Karpas-422 (cell line): ENCODE measurements around the gene ZNF816. TPM values are rescaled to one million over a fixed set of nuclear protein-coding genes. Genes with fewer than 3 reads are reported as not detected.

Source experiments
- DNase-seq: peaks from one replicate; pipeline ENCODE4 v3.0.0-alpha.2; 2015
- H2AFZ ChIP-seq: fragments of 200-600 bp; sonication (generic); 2 replicates; pipeline ENCODE4 v1.6.1; 2014; ENCODE audit warnings: antibody characterized with exemption, low read length, mixed read lengths
- H3K27ac ChIP-seq: fragments of 200-600 bp; sonication (generic); 2 replicates; pipeline ENCODE4 v1.5.1; 2014; ENCODE audit warnings: mild to moderate bottlenecking, low read length, moderate library complexity
- H3K27me3 ChIP-seq: fragments of 200-600 bp; sonication (generic); 2 replicates; pipeline ENCODE4 v1.6.1; 2014; ENCODE audit warnings: low read length, mixed read lengths
- H3K36me3 ChIP-seq: fragments of 200-600 bp; sonication (generic); 2 replicates; pipeline ENCODE4 v1.6.1; 2014; ENCODE audit warnings: low read length, mixed read lengths; ENCODE audit not compliant: insufficient read depth
- H3K4me1 ChIP-seq: fragments of 200-600 bp; sonication (generic); 2 replicates; pipeline ENCODE4 v1.6.1; 2014; ENCODE audit warnings: mild to moderate bottlenecking, low read length, mixed read lengths
- H3K4me2 ChIP-seq: fragments of 200-600 bp; sonication (generic); 2 replicates; pipeline ENCODE4 v1.6.1; 2014; ENCODE audit warnings: low read length, low read depth, mild to moderate bottlenecking; ENCODE audit not compliant: poor library complexity, severe bottlenecking
- H3K4me3 ChIP-seq: fragments of 200-600 bp; sonication (generic); 2 replicates; pipeline ENCODE4 v1.5.1; 2014; ENCODE audit warnings: mild to moderate bottlenecking, antibody characterized with exemption, low read length, mixed read lengths
- H3K79me2 ChIP-seq: fragments of 200-600 bp; sonication (generic); 2 replicates; pipeline ENCODE4 v1.6.1; 2014; ENCODE audit warnings: mild to moderate bottlenecking, low read length, mixed read lengths
- H3K9ac ChIP-seq: fragments of 200-600 bp; sonication (generic); 2 replicates; pipeline ENCODE4 v1.6.0; 2014; ENCODE audit warnings: low read length
- H3K9me2 ChIP-seq: fragments of 200-600 bp; sonication (generic), shearing (Covaris generic); replicated peaks from 2 replicates; pipeline ENCODE4 v1.6.0; 2014; ENCODE audit warnings: mild to moderate bottlenecking, low read length, moderate library complexity; ENCODE audit not compliant: insufficient read depth
- H3K9me3 ChIP-seq: fragments of 300-700, 200-600 bp; sonication (generic); 2 replicates; pipeline ENCODE4 v1.6.1; 2014; ENCODE audit warnings: low read length, mixed read lengths
- H4K20me1 ChIP-seq: fragments of 200-600 bp; sonication (generic); 2 replicates; pipeline ENCODE4 v1.6.1; 2014; ENCODE audit warnings: mild to moderate bottlenecking, antibody characterized with exemption, low read length, low read depth; ENCODE audit not compliant: insufficient read depth
- total RNA-seq: library from RNA; depleted of rRNA; stranded (reverse); fragments of >200 nt; shearing (Covaris generic); gene quantifications from 2 replicates; pipeline ENCODE4 v1.2.3, GENCODE V29; 2014; ENCODE audit warnings: low replicate concordance; rRNA removed

The ZNF816 gene
- 15.2 and 20.0 TPM in 2 replicates for total RNA-seq

DNA sequence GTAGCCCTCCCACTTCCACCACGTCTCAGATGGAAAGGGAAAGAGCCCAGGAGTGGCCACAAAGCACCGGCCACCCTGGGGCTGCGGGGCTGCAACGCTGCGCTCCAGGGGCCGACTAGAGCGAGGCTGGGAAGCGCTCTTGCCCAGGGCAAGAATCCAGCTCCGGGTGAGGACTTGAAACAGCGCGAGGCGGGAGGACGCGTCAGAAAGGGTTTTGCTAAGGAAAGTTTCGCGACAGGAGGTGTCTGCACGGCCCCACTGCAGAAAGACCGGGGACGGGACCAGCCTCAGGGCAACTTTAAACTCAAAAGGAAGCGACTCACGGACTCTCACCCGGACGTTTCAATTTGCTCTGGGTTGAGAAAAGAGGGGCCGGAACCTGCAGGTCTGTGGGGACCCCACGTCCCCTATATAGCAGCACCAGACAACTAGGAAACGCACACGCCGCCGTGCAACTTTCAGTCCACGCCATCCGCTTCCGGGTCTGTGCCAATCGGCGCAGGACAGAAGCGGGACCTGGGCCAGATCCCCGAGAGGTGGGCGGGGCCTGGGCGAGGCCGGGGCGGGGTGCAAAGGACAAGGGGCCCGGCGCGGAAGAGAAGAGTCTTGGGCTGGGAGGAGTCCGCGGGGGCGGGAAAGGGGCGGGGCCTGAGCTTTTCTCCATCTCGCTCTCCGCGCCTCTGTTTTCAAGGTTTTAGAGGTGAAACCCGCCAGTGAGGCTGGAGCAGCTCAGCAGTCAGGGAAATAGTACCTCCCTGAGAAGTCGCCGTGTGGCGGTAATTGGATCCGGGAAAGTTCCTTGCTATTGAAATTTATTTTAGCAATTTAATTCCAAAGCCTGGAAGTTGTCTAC lies at the start of gene ZNF816:
TSS of gene ZNF816 (minus strand) at position 488 of the 853 bp plus-strand sequence. CDS start 6,792 bp downstream, outside the sequence.
- Histone ChIP-seq H3K79me2 (peaks cover 50% of the 10 kb centered on the region), H3K4me3 (peak within 1 kb of the TSS; percentile 88), H3K4me1 (peaks cover 17% of the 10 kb centered on the region), H3K27me3 (0 out of 2 replicates have a peak, but pooled peaks cover under 1% of the 10 kb centered on the region), H4K20me1 (no peaks in the 10 kb centered on the region), H3K9me3 (peaks cover 31% of the 10 kb centered on the region), H3K4me2 (peak within 1 kb of the TSS; percentile 88), H2AFZ (peak within 1 kb of the TSS; percentile 86), H3K9ac (peak within 1 kb of the TSS; percentile 88), H3K36me3 (peaks cover 36% of the 10 kb centered on the region), H3K9me2 (no peaks in the 10 kb centered on the region), H3K27ac (peak within 1 kb of the TSS; percentile 34; the same call in 1 of the 2 replicates)
- DNase-seq = peak; percentile 100

DNA sequence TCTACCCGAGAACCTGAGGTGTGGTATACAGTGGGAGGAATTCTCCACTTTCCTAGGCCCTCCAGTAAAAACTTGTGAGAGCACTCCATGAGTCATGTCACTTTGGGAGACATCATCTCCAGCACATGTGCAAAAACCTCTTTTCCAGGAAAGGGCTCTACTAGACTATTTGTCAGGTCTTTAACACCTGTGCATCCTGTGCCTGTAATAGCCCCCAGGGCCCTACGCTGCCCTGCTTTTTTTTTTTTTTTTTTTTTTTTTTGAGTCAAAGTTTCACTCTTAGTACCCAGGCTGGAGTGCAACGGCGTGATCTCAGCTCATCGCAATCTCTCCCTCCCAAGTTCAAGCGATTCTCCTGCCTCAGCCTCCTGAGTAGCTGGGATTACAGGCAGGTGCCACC lies 49.3 kb upstream of the ZNF816 start:
- Histone ChIP-seq H3K9me2 (no peaks in the 10 kb centered on the region), H2AFZ (no peak overlapping the region), H3K27ac (no peak overlapping the region), H3K36me3 (no peaks in the 10 kb centered on the region), H3K4me2 (no peak overlapping the region), H3K4me3 (no peak overlapping the region), H3K9me3 (no peaks in the 10 kb centered on the region), H3K79me2 (no peaks in the 10 kb centered on the region), H3K9ac (no peak overlapping the region), H3K27me3 (no peaks in the 10 kb centered on the region), H4K20me1 (no peaks in the 10 kb centered on the region), H3K4me1 (peaks cover 15% of the 10 kb centered on the region)
- DNase-seq = no peak

DNA sequence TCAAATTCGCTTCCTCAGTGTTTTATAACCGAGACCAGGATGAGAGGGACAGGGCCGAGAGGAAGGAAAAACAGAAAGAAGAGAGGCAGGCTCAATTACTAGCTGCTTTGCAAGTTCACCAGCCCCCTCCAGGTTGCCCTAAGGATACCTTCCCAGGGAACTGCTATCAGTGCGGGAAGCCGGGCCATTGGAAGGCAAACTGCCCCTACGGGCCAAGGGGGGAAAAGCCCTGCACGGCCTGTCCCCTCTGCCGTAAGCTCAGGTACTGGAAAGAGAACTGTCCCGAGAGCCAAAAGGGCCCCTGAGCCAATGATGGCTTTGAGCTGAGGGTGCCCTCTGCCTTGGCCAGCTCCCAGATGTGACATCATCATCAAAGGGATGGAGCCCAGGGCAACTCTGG lies 47.8 kb upstream of the ZNF816 start:
- H2AFZ ChIP-seq = no peak overlapping the region
- no peaks in the 10 kb centered on the region for H3K27me3 ChIP-seq

DNA sequence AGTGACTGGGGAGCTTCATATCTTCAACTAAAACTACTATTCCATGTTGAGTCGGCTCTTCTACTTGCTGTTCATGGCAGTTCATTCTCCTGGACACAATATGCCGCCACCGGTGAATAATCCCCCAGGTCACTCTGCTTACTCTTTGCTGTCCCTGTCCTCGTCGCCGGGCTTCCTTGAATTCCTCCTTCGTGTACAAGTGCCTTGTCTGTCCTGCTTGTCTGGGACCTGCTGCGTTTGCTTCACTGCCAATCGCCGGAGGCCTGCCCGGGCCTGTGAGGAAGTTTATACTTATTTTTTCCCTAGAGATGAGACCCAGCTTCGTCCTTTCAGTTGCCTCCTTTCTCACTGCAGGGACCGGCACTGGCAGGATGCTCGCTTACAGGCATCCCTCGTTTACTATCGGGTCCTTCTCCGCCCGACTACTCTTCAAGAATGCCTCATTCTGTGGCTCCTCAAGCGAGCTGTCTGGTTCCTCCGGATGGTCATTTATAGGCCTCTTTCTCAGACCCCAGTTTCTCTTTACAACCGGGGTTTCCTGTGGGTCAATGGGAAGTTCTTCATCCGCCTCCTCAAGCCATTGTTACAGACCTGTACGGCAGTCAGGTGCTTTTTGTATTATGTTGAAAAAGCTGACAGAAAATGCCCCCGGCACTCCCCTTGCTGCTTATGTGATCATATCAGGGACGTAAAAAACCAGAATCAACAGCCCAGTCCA lies 45.5 kb upstream of the ZNF816 start:
- Histone ChIP-seq H3K36me3 (no peaks in the 10 kb centered on the region), H4K20me1 (no peaks in the 10 kb centered on the region), H3K9me3 (no peaks in the 10 kb centered on the region), H3K27ac (no peak overlapping the region), H2AFZ (peak overlapping the region; percentile 99), H3K4me3 (peak overlapping the region; percentile 68), H3K79me2 (no peaks in the 10 kb centered on the region), H3K4me2 (peak overlapping the region; percentile 69), H3K9me2 (no peaks in the 10 kb centered on the region), H3K27me3 (no peaks in the 10 kb centered on the region), H3K9ac (peak overlapping the region; percentile 65), H3K4me1 (peaks cover 24% of the 10 kb centered on the region)
- DNase-seq = no peak

More for the DNA sequence above, 47.8 kb upstream of the ZNF816 start:
- Histone ChIP-seq H3K9me3 (no peaks in the 10 kb centered on the region), H3K9me2 (no peaks in the 10 kb centered on the region), H3K36me3 (no peaks in the 10 kb centered on the region), H3K79me2 (no peaks in the 10 kb centered on the region), H3K9ac (no peak overlapping the region), H3K4me1 (peaks cover 24% of the 10 kb centered on the region), H3K27ac (no peak overlapping the region), H3K4me3 (no peak overlapping the region), H3K4me2 (no peak overlapping the region), H4K20me1 (no peaks in the 10 kb centered on the region)
- no peak for DNase-seq

DNA sequence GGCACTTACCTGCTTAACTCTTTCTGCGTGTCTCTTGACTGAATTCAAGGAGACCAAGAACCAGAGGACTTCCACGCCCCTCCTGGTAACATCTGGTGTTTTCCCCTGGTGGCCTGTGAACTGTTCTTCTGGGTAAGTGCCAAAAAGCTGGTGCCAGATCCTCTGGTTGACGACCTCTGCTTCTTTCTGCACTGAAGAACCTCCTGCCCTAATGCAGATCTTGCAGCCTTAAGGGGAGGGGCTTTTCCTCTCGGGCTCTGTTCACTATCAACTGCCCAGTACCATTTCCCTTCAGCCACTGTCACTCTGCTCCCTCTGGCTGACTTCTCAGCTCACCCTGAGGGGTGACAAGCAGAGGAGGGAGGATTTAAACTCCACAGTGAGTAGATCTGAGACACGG lies 44.9 kb upstream of the ZNF816 start:
- Histone ChIP-seq H3K36me3 (no peaks in the 10 kb centered on the region), H3K27ac (no peak overlapping the region), H3K9me2 (no peaks in the 10 kb centered on the region), H3K4me2 (peak overlapping the region; percentile 69), H3K4me1 (peaks cover 24% of the 10 kb centered on the region), H3K79me2 (no peaks in the 10 kb centered on the region), H3K9ac (peak overlapping the region; percentile 65), H4K20me1 (no peaks in the 10 kb centered on the region), H3K9me3 (no peaks in the 10 kb centered on the region), H2AFZ (peak overlapping the region; percentile 99), H3K27me3 (no peaks in the 10 kb centered on the region), H3K4me3 (peak overlapping the region; percentile 68)
- DNase-seq = peak; percentile 72

DNA sequence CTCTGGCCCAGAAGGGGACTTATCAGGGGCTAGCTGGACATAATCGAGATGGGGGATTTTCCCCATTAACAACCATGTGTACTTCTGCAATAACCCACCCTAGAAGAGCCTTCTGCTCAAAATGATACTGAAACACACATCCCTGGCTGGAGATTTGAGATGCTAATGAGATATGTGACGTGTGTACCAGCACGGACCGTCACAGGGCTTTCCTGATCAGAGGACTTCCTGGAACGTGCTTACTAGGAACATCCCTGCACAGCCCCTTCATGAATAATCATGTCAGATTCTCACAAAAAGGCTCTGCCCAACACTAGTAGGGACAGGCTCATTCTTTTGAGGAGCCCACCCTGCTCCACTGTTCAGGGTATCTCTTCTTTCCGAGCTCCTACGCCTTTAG lies 44.5 kb upstream of the ZNF816 start:
- Histone ChIP-seq H3K79me2 (no peaks in the 10 kb centered on the region), H3K4me3 (peak overlapping the region; percentile 68), H3K4me2 (peak overlapping the region; percentile 69), H3K27ac (0 out of 2 replicates have a peak overlapping the region, but pooled peaks have one; percentile 12), H2AFZ (peak overlapping the region; percentile 99), H3K9me2 (no peaks in the 10 kb centered on the region), H4K20me1 (no peaks in the 10 kb centered on the region), H3K9me3 (no peaks in the 10 kb centered on the region), H3K9ac (peak overlapping the region; percentile 65), H3K27me3 (no peaks in the 10 kb centered on the region), H3K4me1 (peaks cover 24% of the 10 kb centered on the region), H3K36me3 (no peaks in the 10 kb centered on the region)
- DNase-seq = peak; percentile 83

DNA sequence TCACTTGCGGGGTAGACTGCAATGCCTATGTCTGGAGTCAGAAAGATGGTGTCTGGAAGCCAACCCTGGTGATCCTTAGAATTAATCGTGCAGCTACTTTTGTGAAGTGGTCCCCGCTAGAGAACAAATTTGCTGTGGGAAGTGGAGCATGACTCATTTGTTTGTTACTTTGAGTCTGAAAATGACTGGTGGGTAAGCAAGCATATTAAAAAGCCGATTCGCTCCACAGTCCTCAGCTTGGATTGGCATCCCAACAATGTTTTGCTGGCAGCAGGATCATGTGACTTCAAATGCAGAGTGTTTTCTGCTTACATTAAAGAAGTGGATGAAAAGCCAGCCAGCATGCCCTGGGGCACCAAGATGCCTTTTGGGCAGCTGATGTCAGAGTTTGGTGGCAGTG lies 41.6 kb upstream of the ZNF816 start:
- Histone ChIP-seq H3K9me2 (no peaks in the 10 kb centered on the region), H2AFZ (no peak overlapping the region), H3K79me2 (no peaks in the 10 kb centered on the region), H3K27ac (no peak overlapping the region), H3K9me3 (no peaks in the 10 kb centered on the region), H3K36me3 (no peaks in the 10 kb centered on the region), H3K27me3 (no peaks in the 10 kb centered on the region), H3K4me1 (peaks cover 24% of the 10 kb centered on the region), H4K20me1 (no peaks in the 10 kb centered on the region), H3K4me2 (no peak overlapping the region), H3K9ac (no peak overlapping the region), H3K4me3 (no peak overlapping the region)
- DNase-seq = no peak

DNA sequence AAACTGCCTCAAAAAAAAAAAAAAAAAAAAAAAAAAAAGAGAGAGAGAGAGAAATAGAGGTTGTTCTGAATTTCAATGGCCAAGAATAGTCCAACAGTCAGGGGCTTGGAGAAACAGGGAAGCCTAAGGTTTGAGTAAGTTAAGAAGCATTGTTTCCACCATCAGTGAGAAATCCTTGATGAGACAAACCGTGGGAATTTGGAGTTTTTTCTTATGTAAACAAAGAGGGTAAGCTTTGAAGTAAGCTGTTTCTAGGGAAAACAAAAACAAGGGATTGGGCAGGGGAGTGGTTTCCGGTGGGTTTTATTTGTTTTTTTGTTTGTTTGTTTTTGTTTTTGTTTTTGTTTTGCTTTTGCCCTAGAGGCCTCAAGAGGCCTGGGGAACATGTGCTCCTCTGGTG lies 39.8 kb upstream of the ZNF816 start:
- no peak overlapping the region for H3K4me3 ChIP-seq
- no peak overlapping the region for H2AFZ ChIP-seq
- no peak overlapping the region for H3K27ac ChIP-seq
- no peaks in the 10 kb centered on the region for H3K79me2 ChIP-seq
- no peak overlapping the region for H3K9ac ChIP-seq
- H3K9me2 ChIP-seq = no peaks in the 10 kb centered on the region
- H3K9me3 ChIP-seq = no peaks in the 10 kb centered on the region
- H4K20me1 ChIP-seq = no peaks in the 10 kb centered on the region
- H3K27me3 ChIP-seq = no peaks in the 10 kb centered on the region
- DNase-seq = no peak
- H3K36me3 ChIP-seq = no peaks in the 10 kb centered on the region
- H3K4me1 ChIP-seq = peaks cover 14% of the 10 kb centered on the region
- H3K4me2 ChIP-seq = no peak overlapping the region
